Measurements from ENCODE around the gene REG4.
"Not testable (repeated sequence)": the region's sequence is repeated elsewhere in the genome, so short reads cannot be mapped to it uniquely, and the experiment has no call there.

REG4 gene

DNA sequence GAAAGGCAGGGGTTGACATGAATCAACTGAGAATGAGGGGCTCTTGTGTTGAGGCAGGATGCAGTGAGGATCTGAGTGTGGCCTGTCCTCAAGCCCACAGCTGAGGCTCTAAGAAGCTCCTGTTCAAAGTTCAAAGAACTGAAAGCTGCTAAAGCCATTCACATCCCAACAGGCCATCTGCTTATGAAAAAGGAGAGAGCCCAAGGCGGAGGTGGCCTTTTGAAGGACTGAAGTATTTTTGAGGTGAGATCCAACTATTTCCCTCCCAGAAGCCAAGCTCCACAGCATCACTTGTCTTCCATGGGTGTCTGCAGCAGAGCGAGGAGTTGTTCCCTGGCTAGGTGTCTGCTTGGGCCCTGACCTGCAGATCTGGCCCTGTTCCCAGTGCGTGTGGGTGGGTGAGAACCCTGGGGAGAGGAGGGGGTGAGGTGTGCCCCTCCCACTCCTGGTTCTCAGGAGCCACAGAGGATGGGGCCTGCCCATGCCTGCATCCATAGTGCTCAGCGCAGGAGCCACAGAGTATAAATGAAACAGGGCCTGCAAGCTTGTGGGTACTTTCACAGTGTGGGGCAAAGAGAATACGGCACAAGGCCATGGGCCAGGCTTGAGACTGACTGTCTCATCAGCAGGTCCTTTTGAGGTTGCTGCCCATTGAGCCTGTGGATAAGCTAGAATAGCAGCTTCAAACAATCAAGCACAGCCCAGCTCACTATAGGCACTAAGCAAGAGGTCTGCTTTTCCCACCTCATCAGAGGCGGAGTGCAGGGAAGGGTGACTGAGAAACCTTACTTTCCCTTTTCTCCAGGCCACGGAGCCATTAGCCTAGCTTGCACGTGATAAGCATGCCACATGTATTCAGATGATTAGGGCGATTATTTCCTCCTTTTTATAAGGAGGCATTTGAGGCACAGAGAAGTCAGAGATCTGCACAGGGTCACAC is 15.7 kb downstream of the REG4 start:
- H3K36me3 ChIP-seq (ENCODE audit: control insufficient read depth, insufficient read depth, low read length): no peaks in the 10 kb centered on the region
- H3K27ac ChIP-seq (ENCODE audit: insufficient read depth, low read length, poor library complexity, severe bottlenecking): no peak overlapping the region
- no peak for DNase-seq
- no peaks in the 10 kb centered on the region for H3K4me1 ChIP-seq (ENCODE audit: control insufficient read depth, insufficient read depth, low read length, poor library complexity, severe bottlenecking)
- no peak overlapping the region for H3K4me3 ChIP-seq (ENCODE audit: insufficient read depth, low read depth, low read length, poor library complexity, severe bottlenecking)
- H3K27me3 ChIP-seq (replicated peaks; ENCODE audit: control insufficient read depth, insufficient read depth, low read length, poor library complexity, severe bottlenecking): no peaks in the 10 kb centered on the region
- no peaks in the 10 kb centered on the region for H3K9me3 ChIP-seq (ENCODE audit: control insufficient read depth, low read length)

DNA sequence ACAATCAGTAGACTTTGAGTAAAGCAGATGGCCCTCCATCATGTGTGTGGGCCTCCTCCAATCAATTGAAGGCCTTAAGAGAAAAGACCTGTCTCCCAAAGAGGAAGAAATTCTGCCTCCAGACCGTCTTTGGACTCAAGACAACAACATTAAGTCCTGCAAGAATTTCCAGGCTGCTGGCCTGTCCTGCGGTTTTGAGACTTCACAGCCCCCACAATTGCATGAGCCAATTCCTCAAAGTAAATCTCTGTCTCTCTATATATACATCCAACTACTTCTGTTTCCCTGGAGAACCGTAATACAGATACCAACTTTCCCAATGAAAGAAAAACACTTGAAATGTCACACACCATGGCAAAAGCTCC is 16.4 kb downstream of the REG4 start:
- Histone ChIP-seq H3K9me3 (ENCODE audit: control insufficient read depth, low read length) (no peaks in the 10 kb centered on the region), H3K4me1 (ENCODE audit: control insufficient read depth, insufficient read depth, low read length, poor library complexity, severe bottlenecking) (no peaks in the 10 kb centered on the region), H3K27me3 (replicated peaks; ENCODE audit: control insufficient read depth, insufficient read depth, low read length, poor library complexity, severe bottlenecking) (no peaks in the 10 kb centered on the region), H3K36me3 (ENCODE audit: control insufficient read depth, insufficient read depth, low read length) (no peaks in the 10 kb centered on the region), H3K27ac (ENCODE audit: insufficient read depth, low read length, poor library complexity, severe bottlenecking) (no peak overlapping the region), H3K4me3 (ENCODE audit: insufficient read depth, low read depth, low read length, poor library complexity, severe bottlenecking) (no peak overlapping the region)
- no peak for DNase-seq

DNA sequence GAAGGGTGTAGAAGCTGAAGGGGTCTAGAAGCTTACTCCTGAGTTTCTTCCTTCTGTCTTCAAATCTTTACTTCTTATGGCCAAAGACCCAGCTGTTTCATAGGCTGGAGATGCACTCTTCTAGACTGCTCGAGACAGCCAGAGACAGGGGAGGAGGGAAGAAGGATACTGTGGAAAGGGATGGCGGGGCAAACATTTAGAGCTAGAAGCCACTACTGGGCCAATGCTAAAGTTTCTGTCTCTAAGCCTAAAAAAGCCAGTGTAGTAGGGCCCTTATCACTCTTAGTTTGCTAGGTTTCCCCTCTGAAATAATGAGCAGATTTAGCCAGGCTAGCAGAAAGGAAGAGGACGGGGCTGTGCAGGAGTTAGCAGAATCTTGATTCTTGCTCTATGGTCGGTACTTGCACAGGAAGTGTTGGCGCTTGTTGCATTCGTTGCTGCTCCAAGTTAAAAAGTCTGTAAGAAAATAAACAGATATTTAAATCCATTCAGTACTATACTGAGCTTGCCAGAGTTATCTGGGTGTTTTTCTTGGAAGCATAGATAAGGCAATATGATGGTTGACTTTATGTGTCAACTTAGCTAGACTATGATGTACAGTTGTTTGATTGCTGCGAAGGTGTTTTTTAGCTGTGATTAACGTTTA is 16.9 kb downstream of the REG4 start:
- H3K4me3 ChIP-seq (ENCODE audit: insufficient read depth, low read depth, low read length, poor library complexity, severe bottlenecking): no peak overlapping the region
- H3K4me1 ChIP-seq (ENCODE audit: control insufficient read depth, insufficient read depth, low read length, poor library complexity, severe bottlenecking): no peaks in the 10 kb centered on the region
- no peaks in the 10 kb centered on the region for H3K9me3 ChIP-seq (ENCODE audit: control insufficient read depth, low read length)
- H3K36me3 ChIP-seq (ENCODE audit: control insufficient read depth, insufficient read depth, low read length): no peaks in the 10 kb centered on the region
- H3K27ac ChIP-seq (ENCODE audit: insufficient read depth, low read length, poor library complexity, severe bottlenecking): no peak overlapping the region
- DNase-seq: no peak
- no peaks in the 10 kb centered on the region for H3K27me3 ChIP-seq (replicated peaks; ENCODE audit: control insufficient read depth, insufficient read depth, low read length, poor library complexity, severe bottlenecking)

DNA sequence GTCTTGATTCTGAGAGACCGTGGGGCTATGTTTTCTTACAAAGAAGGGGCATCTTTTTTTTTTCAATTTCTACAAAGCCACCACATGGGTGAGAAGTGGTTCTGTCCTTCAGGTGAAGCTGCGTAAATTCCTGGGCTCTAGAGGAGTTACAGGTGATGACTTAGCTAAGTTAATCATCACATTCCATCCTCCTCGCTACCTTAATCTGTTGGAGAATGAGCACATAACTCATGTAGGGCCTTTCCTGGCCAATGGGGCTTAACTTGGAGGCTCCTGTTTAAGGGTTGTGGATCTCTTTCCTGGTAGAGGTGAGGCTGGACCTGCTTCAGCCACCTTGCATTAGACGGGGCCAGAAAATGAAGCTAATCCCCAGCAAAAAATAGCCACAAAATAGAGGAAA is 19.9 kb downstream of the REG4 start:
- Histone ChIP-seq H3K27ac (ENCODE audit: insufficient read depth, low read length, poor library complexity, severe bottlenecking) (no peak overlapping the region), H3K36me3 (ENCODE audit: control insufficient read depth, insufficient read depth, low read length) (no peaks in the 10 kb centered on the region), H3K4me1 (ENCODE audit: control insufficient read depth, insufficient read depth, low read length, poor library complexity, severe bottlenecking) (no peaks in the 10 kb centered on the region), H3K4me3 (ENCODE audit: insufficient read depth, low read depth, low read length, poor library complexity, severe bottlenecking) (no peak overlapping the region), H3K9me3 (ENCODE audit: control insufficient read depth, low read length) (no peaks in the 10 kb centered on the region), H3K27me3 (replicated peaks; ENCODE audit: control insufficient read depth, insufficient read depth, low read length, poor library complexity, severe bottlenecking) (no peaks in the 10 kb centered on the region)
- DNase-seq: no peak

DNA sequence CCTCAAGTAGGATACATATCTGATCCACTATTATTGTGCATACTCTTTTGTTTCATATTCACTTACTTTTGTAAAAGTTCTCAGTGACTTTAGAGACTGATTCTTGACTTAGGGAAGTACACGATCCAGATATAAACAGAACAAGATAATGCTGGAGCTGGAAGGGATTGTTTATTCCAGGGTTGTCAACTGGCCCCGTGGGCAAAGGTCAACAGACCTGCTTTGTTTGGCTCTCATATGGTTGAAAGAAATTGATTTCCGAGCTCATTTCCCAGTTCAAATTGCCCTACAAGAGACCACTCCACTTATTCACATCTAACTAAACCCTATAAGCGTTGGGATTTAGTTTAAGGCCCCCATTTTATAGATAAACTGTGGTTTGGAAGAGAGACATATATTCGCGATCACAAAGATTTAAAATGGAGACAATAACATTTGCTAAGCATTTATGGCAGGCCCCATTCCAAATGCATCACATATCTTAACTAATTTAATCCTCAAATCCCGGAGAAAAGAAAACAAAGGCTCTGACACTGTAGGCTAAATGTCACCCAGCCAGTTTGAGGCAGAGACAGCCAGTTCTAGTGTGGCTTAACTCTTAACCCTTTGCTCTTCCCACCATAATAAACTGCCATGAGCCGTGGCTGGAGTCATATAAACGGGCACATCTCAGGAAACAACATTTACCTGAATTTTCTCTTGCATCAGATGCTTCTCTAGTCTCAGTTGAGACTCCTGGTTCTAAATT is 20.6 kb downstream of the REG4 start:
- H3K4me1 ChIP-seq (ENCODE audit: control insufficient read depth, insufficient read depth, low read length, poor library complexity, severe bottlenecking): no peaks in the 10 kb centered on the region
- no peak overlapping the region for H3K27ac ChIP-seq (ENCODE audit: insufficient read depth, low read length, poor library complexity, severe bottlenecking)
- no peak overlapping the region for H3K4me3 ChIP-seq (ENCODE audit: insufficient read depth, low read depth, low read length, poor library complexity, severe bottlenecking)

DNA sequence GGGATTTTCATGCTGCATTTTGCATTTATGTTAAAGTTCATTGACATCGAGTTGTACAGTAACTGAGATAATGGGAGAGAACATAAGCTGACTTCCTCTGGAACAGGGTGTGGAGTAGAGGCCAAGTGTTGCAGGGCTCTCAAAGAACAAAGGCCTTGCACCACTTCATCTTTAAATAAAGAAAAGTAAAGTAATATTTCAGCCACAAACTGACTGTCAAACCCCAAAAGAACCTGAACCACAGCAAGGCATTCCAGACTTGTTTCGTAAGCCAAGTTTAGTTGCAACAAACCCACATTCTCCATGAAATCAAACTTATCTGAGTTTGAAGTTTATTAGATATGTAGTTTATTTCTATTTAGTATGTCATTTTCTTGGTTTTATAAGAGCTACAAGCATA is 23.5 kb downstream of the REG4 start:
- Histone ChIP-seq H3K36me3 (ENCODE audit: control insufficient read depth, insufficient read depth, low read length) (no peaks in the 10 kb centered on the region), H3K27me3 (replicated peaks; ENCODE audit: control insufficient read depth, insufficient read depth, low read length, poor library complexity, severe bottlenecking) (no peaks in the 10 kb centered on the region), H3K9me3 (ENCODE audit: control insufficient read depth, low read length) (no peaks in the 10 kb centered on the region), H3K27ac (ENCODE audit: insufficient read depth, low read length, poor library complexity, severe bottlenecking) (no peak overlapping the region), H3K4me1 (ENCODE audit: control insufficient read depth, insufficient read depth, low read length, poor library complexity, severe bottlenecking) (no peaks in the 10 kb centered on the region), H3K4me3 (ENCODE audit: insufficient read depth, low read depth, low read length, poor library complexity, severe bottlenecking) (no peak overlapping the region)
- DNase-seq: no peak

More for the DNA sequence above, 20.6 kb downstream of the REG4 start:
- Histone ChIP-seq H3K9me3 (ENCODE audit: control insufficient read depth, low read length) (no peaks in the 10 kb centered on the region), H3K27me3 (replicated peaks; ENCODE audit: control insufficient read depth, insufficient read depth, low read length, poor library complexity, severe bottlenecking) (no peaks in the 10 kb centered on the region), H3K36me3 (ENCODE audit: control insufficient read depth, insufficient read depth, low read length) (no peaks in the 10 kb centered on the region)
- DNase-seq: no peak

DNA sequence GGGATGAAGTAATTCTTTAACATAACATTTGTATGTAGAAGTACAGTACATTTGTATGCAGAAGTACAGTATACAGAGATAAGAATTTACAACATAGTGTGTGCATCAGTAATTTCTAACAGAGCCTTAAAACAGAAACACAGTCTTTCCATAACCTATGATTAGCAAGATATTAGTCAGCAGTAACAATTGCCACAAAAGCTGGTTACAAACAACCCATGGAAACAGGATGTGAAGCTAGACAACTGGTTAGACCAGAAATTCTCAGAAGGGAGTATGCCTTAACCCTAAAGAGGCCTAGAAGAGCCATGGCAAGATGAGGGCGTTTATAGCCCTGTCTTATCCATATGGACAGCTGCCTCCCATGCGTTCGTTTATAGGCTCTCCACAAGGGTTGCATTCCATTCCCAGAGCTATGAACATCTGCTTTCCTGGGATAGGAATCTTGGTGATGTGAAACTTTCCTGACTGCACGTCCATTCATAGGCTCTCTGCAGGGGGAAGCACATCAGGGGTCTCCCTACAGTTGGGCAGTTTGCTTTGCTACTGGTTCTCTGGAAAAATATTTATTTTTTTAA is 24.7 kb downstream of the REG4 start:
- H3K9me3 ChIP-seq (ENCODE audit: control insufficient read depth, low read length); DNase-seq; H3K27ac ChIP-seq (ENCODE audit: insufficient read depth, low read length, poor library complexity, severe bottlenecking); H3K36me3 ChIP-seq (ENCODE audit: control insufficient read depth, insufficient read depth, low read length); H3K4me3 ChIP-seq (ENCODE audit: insufficient read depth, low read depth, low read length, poor library complexity, severe bottlenecking); H3K4me1 ChIP-seq (ENCODE audit: control insufficient read depth, insufficient read depth, low read length, poor library complexity, severe bottlenecking); H3K27me3 ChIP-seq (replicated peaks; ENCODE audit: control insufficient read depth, insufficient read depth, low read length, poor library complexity, severe bottlenecking): not testable (repeated sequence)

DNA sequence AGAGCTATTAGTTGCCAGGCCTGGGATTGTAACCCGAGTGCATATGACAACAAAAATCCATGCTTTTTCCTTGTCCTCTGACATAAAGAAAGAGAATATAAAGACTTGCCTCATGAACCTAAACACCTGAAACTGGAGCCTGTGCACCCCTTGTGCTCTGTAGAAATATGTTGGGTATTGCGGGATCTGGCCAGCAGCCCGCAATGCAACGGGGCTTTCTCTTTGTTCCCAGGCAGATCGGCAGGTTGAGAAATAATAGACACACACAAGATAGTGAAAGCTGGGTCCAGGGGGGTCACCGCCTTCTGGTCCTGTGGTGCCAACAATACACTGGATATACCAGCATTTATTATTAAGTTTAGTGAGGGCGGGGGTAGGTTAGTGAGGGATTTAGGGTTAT is 25.2 kb downstream of the REG4 start:
- not testable (repeated sequence) for H3K27me3 ChIP-seq (replicated peaks; ENCODE audit: control insufficient read depth, insufficient read depth, low read length, poor library complexity, severe bottlenecking); H3K27ac ChIP-seq (ENCODE audit: insufficient read depth, low read length, poor library complexity, severe bottlenecking); H3K9me3 ChIP-seq (ENCODE audit: control insufficient read depth, low read length); H3K4me1 ChIP-seq (ENCODE audit: control insufficient read depth, insufficient read depth, low read length, poor library complexity, severe bottlenecking); H3K36me3 ChIP-seq (ENCODE audit: control insufficient read depth, insufficient read depth, low read length); DNase-seq; H3K4me3 ChIP-seq (ENCODE audit: insufficient read depth, low read depth, low read length, poor library complexity, severe bottlenecking)

DNA sequence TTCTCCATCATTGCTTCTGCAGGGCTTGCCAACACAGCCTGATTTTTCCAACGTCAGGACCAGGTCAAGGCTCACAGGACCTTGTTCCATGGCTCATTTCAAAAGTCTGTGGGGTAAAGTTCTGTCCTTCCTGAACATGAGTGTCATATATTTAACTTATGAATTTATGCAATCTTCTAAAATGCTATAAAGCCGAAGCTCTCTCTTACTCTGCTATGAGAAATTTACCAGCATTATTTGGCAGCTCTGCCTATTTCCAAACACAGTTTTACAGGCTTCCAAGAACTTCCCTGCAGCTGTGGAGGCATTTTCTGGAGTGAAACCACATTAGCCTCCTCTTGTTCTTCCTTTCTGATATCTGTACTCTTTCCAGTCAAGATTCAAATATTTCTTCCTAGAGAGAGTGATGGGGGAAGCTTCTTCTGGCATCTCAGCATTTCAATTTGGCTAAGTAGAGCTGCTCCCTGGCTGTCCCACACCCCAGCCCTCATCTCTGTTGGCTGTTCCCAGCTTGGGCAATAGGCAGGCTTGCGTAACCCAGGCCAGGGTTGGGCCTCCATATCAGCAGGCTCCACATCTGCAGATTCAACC is 27.0 kb downstream of the REG4 start:
- Histone ChIP-seq H3K27ac (ENCODE audit: insufficient read depth, low read length, poor library complexity, severe bottlenecking) (no peak overlapping the region), H3K9me3 (ENCODE audit: control insufficient read depth, low read length) (no peaks in the 10 kb centered on the region), H3K27me3 (replicated peaks; ENCODE audit: control insufficient read depth, insufficient read depth, low read length, poor library complexity, severe bottlenecking) (no peaks in the 10 kb centered on the region), H3K36me3 (ENCODE audit: control insufficient read depth, insufficient read depth, low read length) (no peaks in the 10 kb centered on the region), H3K4me1 (ENCODE audit: control insufficient read depth, insufficient read depth, low read length, poor library complexity, severe bottlenecking) (no peaks in the 10 kb centered on the region), H3K4me3 (ENCODE audit: insufficient read depth, low read depth, low read length, poor library complexity, severe bottlenecking) (no peak overlapping the region)
- no peak for DNase-seq

All from effector memory CD4-positive, alpha-beta T cell (primary cell).